ENCODE results near the gene KDM2A. TPM values are rescaled to one million over a fixed set of nuclear protein-coding genes. Genes with fewer than 3 reads are reported as not detected.
A peak's percentile ranks its signal among the peaks of the same experiment; 100 is the strongest.

KDM2A gene
- total RNA-seq (69.9 and 79.5 TPM in 2 replicates), polyA plus RNA-seq (72.2 and 73.3 TPM in 2 replicates), polyA minus RNA-seq (127 and 154 TPM in 2 replicates), Bru-seq, nascent RNA (percentile 85 among the genes with signal in this experiment), BruChase-seq, experiment 1, labeled RNA remaining after a 6-hour chase (percentile 82 among the genes with signal in this experiment), BruChase-seq, experiment 2, labeled RNA remaining after a 2-hour chase (percentile 84 among the genes with signal in this experiment)
- 54.1 and 54.5 TPM in 2 replicates for polyA plus RNA-seq (2011; cell fraction: cytosol; rRNA removed)
- polyA plus RNA-seq (2011; cell fraction: nucleus; rRNA removed) = 234 and 254 TPM in 2 replicates
- polyA plus RNA-seq (2012) = 49.4 and 54.2 TPM in 2 replicates
- 47.1 TPM for polyA minus RNA-seq (2011; cell fraction: cytosol; rRNA and poly(A)+ RNA removed)
- polyA minus RNA-seq (2011; cell fraction: nucleus; rRNA and poly(A)+ RNA removed) = 113 and 127 TPM in 2 replicates
- long read RNA-seq, partial matches to known transcripts = 0 of 36 reads
- long read RNA-seq, other reads (novel, unspliced or antisense) = 32 of 36 reads

- BruUV-seq (replicated peaks) = no TSS peak
- intact Hi-C loops (cut with micrococcal nuclease) = loop anchor here (1.0 to 2.0 kb wide), 4 partner anchors 26 to 121 kb away; no protein-coding TSS in a partner anchor
- POLR2A ChIA-PET = interaction anchor here (0.8 to 1.0 kb wide), 3 partner anchors 29 to 123 kb away, joined by 3 read pairs; no protein-coding TSS in a partner anchor
Observed at GRCh38 chr11:67118801-67119584, at the start of gene KDM2A. Gene KDM2A, plus strand, starts transcription at chr11:67119263. Its CDS starts 2,054 bp downstream, at chr11:67121317.

More at GRCh38 chr11:67118801-67119584, at the start of gene KDM2A:
- Histone ChIP-seq H3K27ac (ENCODE audit: insufficient read depth, low read depth, low read length) (peak within 1 kb of the TSS; percentile 86), H2AFZ (ENCODE audit: low read depth, low read length) (peak within 1 kb of the TSS; percentile 99), H3K36me3 (ENCODE audit: control insufficient read depth in 2 of 2, extremely low read depth in 1 of 2, insufficient read depth in 2 of 2, low read length in 2 of 2) (no peaks in the 10 kb centered on the region), H3K9ac (replicated peaks; ENCODE audit: extremely low read depth, insufficient read depth, low read length) (peak within 1 kb of the TSS; percentile 90), H4K20me1 (replicated peaks; ENCODE audit: control insufficient read depth, extremely low read depth, insufficient read depth, low read length) (peaks cover 2% of the 10 kb centered on the region), H3K4me1 (ENCODE audit: control insufficient read depth, extremely low read depth, insufficient read depth, low read length) (peaks cover 21% of the 10 kb centered on the region), H3K4me3 (replicated peaks in 1 of 3; ENCODE audit: insufficient read depth in 1 of 3, low read depth in 1 of 3, low read length in 3 of 3) (peak within 1 kb of the TSS; percentile 83 to 96 (median 96)), H3K9me1 (replicated peaks; ENCODE audit: control insufficient read depth, extremely low read depth, insufficient read depth, low read length) (no peaks in the 10 kb centered on the region), H3K9me3 (replicated peaks; ENCODE audit: control insufficient read depth, insufficient read depth, low read length) (no peaks in the 10 kb centered on the region), H3K79me2 (ENCODE audit: control insufficient read depth, insufficient read depth, low read length) (peaks cover 49% of the 10 kb centered on the region), H3K4me2 (ENCODE audit: insufficient read depth, low read length) (peak within 1 kb of the TSS; percentile 98), H3K27me3 (ENCODE audit: control insufficient read depth in 2 of 2, insufficient read depth in 2 of 2, low read length in 2 of 2) (no peaks in the 10 kb centered on the region)
- dilution Hi-C loops (cut with MboI; ENCODE audit: extremely low pct_ligation_motif_present, low sequenced_read_pairs) = no loop called here
- CTCF ChIA-PET = interaction anchor here (0.7 to 1.8 kb wide), 12 partner anchors 10 to 198 kb away, joined by 3 to 9 read pairs (median 3); no protein-coding TSS in a partner anchor
- peak; percentile 98 for DNase-seq (ENCODE audit: low read depth, low spot score)
- peak; percentile 71 for TF ChIP-seq POLR2A (IDR thresholded peaks at IDR 0.05; ENCODE audit: low read depth, low read length)
- TF ChIP-seq, protein P1, sequence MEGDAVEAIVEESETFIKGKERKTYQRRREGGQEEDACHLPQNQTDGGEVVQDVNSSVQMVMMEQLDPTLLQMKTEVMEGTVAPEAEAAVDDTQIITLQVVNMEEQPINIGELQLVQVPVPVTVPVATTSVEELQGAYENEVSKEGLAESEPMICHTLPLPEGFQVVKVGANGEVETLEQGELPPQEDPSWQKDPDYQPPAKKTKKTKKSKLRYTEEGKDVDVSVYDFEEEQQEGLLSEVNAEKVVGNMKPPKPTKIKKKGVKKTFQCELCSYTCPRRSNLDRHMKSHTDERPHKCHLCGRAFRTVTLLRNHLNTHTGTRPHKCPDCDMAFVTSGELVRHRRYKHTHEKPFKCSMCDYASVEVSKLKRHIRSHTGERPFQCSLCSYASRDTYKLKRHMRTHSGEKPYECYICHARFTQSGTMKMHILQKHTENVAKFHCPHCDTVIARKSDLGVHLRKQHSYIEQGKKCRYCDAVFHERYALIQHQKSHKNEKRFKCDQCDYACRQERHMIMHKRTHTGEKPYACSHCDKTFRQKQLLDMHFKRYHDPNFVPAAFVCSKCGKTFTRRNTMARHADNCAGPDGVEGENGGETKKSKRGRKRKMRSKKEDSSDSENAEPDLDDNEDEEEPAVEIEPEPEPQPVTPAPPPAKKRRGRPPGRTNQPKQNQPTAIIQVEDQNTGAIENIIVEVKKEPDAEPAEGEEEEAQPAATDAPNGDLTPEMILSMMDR (IDR thresholded peaks at IDR 0.05; ENCODE audit: extremely low read depth in 1 of 2, insufficient read depth in 1 of 2, low read depth in 1 of 2, low read length in 2 of 2) = no peak
- TF ChIP-seq POLR2AphosphoS5 (IDR thresholded peaks at IDR 0.05; ENCODE audit: insufficient read depth, low read depth, low read length) = peak; percentile 80
- TF ChIP-seq, protein P2, sequence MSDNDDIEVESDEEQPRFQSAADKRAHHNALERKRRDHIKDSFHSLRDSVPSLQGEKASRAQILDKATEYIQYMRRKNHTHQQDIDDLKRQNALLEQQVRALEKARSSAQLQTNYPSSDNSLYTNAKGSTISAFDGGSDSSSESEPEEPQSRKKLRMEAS (IDR thresholded peaks at IDR 0.05; ENCODE audit: insufficient read depth, insufficient read length) = no peak
- no peak for TF ChIP-seq GATA2 (IDR thresholded peaks at IDR 0.05; ENCODE audit: insufficient read depth, insufficient read length, low read depth, low read length)
- peak; percentile 43 for FAIRE-seq
